Gastrocnemius medialis (tissue), 4 donors: Measurements from ENCODE around the gene LHX2.

Source experiments
- POLR2A ChIP-seq, 2 donors: fragments of 450-650 bp; IDR thresholded peaks; one replicate each; pipeline ENCODE4 v1.6.1; 2017; ENCODE audit warnings: antibody characterized with exemption in 2 of 2, mild to moderate bottlenecking in 2 of 2, moderate library complexity in 2 of 2
- TF ChIP-seq, protein P1 (sequence below), 5 experiments: fragments of 450-650 bp in 3 of 5; fragments of 200-600 bp in 2 of 5; sonication (generic) in 2 of 5; IDR thresholded peaks in 4 of 5; conservative IDR thresholded peaks in 1 of 5; 1 replicate in 4 of 5; 2 replicates in 1 of 5; pipeline ENCODE4 v1.5.1; 2016 to 2019; ENCODE audit warnings: antibody characterized with exemption in 5 of 5, mild to moderate bottlenecking in 3 of 5, moderate library complexity in 3 of 5

DNA sequence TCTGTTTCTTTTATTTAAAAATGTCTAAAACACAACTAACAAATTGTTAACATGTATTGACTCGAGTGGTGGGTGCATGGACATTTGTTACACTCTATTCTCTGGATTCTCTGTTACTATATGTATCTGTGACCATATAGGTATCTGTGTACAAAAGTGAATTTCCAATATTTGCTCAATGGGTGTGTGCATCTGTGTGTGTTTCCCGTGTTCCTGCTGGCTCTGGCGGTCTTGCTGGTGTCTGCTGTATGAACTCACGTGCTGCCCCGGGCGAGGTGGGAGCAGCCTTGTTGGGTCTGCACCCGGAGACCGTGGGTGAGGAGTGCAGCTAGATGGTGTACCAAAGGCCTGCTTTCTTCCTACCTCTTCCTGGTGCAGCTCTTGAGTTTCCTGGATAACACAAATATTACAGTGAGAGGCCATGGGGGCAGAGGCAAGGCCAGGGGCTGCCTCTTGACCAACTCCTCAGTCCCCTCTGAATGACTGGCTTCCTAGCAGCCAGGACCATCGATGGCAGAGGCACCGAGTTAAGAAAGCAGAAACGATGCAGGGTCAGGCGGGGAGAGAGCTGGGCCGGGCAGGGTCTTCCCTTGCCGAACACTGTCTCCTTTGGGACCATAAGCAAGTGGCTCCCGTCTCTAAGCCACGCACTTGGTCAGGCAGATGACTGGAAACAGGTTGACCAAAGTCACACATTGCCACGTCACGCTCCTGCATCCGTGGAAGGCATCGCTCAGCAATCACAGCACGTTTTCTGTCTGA lies 49.5 kb downstream of the LHX2 start:
- TF ChIP-seq, protein P1, sequence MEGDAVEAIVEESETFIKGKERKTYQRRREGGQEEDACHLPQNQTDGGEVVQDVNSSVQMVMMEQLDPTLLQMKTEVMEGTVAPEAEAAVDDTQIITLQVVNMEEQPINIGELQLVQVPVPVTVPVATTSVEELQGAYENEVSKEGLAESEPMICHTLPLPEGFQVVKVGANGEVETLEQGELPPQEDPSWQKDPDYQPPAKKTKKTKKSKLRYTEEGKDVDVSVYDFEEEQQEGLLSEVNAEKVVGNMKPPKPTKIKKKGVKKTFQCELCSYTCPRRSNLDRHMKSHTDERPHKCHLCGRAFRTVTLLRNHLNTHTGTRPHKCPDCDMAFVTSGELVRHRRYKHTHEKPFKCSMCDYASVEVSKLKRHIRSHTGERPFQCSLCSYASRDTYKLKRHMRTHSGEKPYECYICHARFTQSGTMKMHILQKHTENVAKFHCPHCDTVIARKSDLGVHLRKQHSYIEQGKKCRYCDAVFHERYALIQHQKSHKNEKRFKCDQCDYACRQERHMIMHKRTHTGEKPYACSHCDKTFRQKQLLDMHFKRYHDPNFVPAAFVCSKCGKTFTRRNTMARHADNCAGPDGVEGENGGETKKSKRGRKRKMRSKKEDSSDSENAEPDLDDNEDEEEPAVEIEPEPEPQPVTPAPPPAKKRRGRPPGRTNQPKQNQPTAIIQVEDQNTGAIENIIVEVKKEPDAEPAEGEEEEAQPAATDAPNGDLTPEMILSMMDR (IDR thresholded peaks at IDR 0.05 in 4 of 5, conservative IDR thresholded peaks at IDR 0.05 in 1 of 5): no peak
- TF ChIP-seq POLR2A (IDR thresholded peaks at IDR 0.05): no peak
